ENCODE measurements around the gene MTCP1. TPM values are rescaled to one million over a fixed set of nuclear protein-coding genes. Genes with fewer than 3 reads are reported as not detected.
A peak's percentile ranks its signal among the peaks of the same experiment; 100 is the strongest.

Gene MTCP1
- 1.1 and 2.4 TPM in 2 replicates for polyA plus RNA-seq
- 1.0 and 3.2 TPM in 2 replicates for polyA minus RNA-seq

DNA sequence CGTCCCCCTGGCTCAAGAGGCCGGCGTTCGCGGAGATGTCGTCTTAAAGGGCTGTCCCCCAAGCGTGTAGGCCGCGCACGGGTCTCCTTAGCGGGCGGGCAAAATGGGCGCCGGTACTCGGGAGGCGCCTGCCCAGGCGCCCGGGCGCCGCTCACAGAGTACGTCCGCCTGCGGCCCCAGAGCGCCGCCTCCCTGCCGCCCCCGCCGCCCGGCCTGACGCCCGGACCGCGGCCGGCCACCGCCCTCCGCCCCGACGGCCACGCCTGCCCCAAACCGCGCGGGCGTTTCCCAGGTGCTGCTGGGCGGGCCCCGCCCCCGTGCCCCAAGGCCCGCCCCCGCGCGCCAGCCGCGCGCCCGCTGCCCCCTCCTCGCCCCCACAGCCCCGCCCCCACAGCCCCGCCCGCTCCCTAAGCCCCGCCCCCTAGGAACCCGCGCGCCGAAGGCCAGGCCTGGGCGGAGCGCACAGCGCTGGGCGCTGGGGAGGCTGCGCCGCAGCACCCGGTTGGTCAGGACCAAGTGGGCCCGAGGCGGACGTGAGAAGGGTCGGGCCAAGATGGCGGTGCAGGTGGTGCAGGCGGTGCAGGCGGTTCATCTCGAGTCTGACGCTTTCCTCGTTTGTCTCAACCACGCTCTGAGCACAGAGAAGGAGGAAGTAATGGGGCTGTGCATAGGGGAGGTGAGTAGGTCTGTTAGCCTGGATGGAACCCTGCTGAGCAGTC, at the start of gene MTCP1, which contains the start of the genes BRCC3 and CMC4:
TSS of gene MTCP1 (minus strand) at position 162 of the 719 bp plus-strand sequence. CDS start 5,126 bp downstream, outside the sequence.
TSS of gene BRCC3 (plus strand) at position 534 of the 719 bp plus-strand sequence. CDS start at position 554, 20 bp downstream.
TSS of gene CMC4 (minus strand) at position 162 of the 719 bp plus-strand sequence. CDS start 7,113 bp downstream, outside the sequence.
- peak within 1 kb of the TSS; percentile 69 for H2AFZ ChIP-seq (ENCODE audit: low read depth, low read length)
- H3K27ac ChIP-seq (ENCODE audit: low read length), result peak within 1 kb of the TSS; percentile 71
- H3F3A ChIP-seq (ENCODE audit: insufficient read depth, low read length, poor library complexity, severe bottlenecking), result no peaks in the 10 kb centered on the region
- H3K9me3 ChIP-seq (ENCODE audit: low read length), result no peaks in the 10 kb centered on the region
- H3K9ac ChIP-seq (ENCODE audit: low read length), result peak within 1 kb of the TSS; percentile 75
- H3K27me3 ChIP-seq (ENCODE audit: insufficient read depth, low read depth, low read length), result no peaks in the 10 kb centered on the region
- peaks cover 3% of the 10 kb centered on the region for H3K79me2 ChIP-seq (replicated peaks; ENCODE audit: insufficient read depth, low read length)
- H3K4me3 ChIP-seq (ENCODE audit: low read length), result peak within 1 kb of the TSS; percentile 76
- no peaks in the 10 kb centered on the region for H3K9me2 ChIP-seq (ENCODE audit: insufficient read depth, low read length)
- no peaks in the 10 kb centered on the region for H4K20me1 ChIP-seq (ENCODE audit: insufficient read depth)
- no peaks in the 10 kb centered on the region for H3K36me3 ChIP-seq (ENCODE audit: insufficient read depth, low read length)
- peak within 1 kb of the TSS; percentile 76 for H3K4me2 ChIP-seq (ENCODE audit: low read length)
- TF ChIP-seq MXI1 (conservative IDR thresholded peaks at IDR 0.05; ENCODE audit: poor library complexity, severe bottlenecking) (peak; percentile 49), SMC3 (conservative IDR thresholded peaks at IDR 0.05; ENCODE audit: poor library complexity) (no peak), RAD21 (conservative IDR thresholded peaks at IDR 0.05) (no peak), TAF1 (IDR thresholded peaks at IDR 0.05; ENCODE audit: low read depth) (peak; percentile 54), POLR2AphosphoS5 (IDR thresholded peaks at IDR 0.05) (peak; percentile 70), EZH2 (IDR thresholded peaks at IDR 0.05; ENCODE audit: borderline replicate concordance, insufficient read depth, low read length, poor library complexity, severe bottlenecking) (no peak)
- TF ChIP-seq, protein P1, sequence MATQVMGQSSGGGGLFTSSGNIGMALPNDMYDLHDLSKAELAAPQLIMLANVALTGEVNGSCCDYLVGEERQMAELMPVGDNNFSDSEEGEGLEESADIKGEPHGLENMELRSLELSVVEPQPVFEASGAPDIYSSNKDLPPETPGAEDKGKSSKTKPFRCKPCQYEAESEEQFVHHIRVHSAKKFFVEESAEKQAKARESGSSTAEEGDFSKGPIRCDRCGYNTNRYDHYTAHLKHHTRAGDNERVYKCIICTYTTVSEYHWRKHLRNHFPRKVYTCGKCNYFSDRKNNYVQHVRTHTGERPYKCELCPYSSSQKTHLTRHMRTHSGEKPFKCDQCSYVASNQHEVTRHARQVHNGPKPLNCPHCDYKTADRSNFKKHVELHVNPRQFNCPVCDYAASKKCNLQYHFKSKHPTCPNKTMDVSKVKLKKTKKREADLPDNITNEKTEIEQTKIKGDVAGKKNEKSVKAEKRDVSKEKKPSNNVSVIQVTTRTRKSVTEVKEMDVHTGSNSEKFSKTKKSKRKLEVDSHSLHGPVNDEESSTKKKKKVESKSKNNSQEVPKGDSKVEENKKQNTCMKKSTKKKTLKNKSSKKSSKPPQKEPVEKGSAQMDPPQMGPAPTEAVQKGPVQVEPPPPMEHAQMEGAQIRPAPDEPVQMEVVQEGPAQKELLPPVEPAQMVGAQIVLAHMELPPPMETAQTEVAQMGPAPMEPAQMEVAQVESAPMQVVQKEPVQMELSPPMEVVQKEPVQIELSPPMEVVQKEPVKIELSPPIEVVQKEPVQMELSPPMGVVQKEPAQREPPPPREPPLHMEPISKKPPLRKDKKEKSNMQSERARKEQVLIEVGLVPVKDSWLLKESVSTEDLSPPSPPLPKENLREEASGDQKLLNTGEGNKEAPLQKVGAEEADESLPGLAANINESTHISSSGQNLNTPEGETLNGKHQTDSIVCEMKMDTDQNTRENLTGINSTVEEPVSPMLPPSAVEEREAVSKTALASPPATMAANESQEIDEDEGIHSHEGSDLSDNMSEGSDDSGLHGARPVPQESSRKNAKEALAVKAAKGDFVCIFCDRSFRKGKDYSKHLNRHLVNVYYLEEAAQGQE (IDR thresholded peaks at IDR 0.05; ENCODE audit: borderline replicate concordance), result no peak

- Histone ChIP-seq H3K9me3 (ENCODE audit: low read length) (no peaks in the 10 kb centered on the region), H3F3A (ENCODE audit: insufficient read depth, low read length, poor library complexity, severe bottlenecking) (no peaks in the 10 kb centered on the region), H3K79me2 (replicated peaks; ENCODE audit: insufficient read depth, low read length) (no peaks in the 10 kb centered on the region), H3K27me3 (ENCODE audit: insufficient read depth, low read depth, low read length) (no peaks in the 10 kb centered on the region), H3K9me2 (ENCODE audit: insufficient read depth, low read length) (no peaks in the 10 kb centered on the region), H3K9ac (ENCODE audit: low read length) (no peak overlapping the region), H3K27ac (ENCODE audit: low read length) (no peak overlapping the region), H3K36me3 (ENCODE audit: insufficient read depth, low read length) (no peaks in the 10 kb centered on the region), H4K20me1 (ENCODE audit: insufficient read depth) (no peaks in the 10 kb centered on the region), H2AFZ (ENCODE audit: low read depth, low read length) (no peak overlapping the region), H3K4me3 (ENCODE audit: low read length) (no peak overlapping the region), H3K4me2 (ENCODE audit: low read length) (no peak overlapping the region)
- TF ChIP-seq RAD21 (conservative IDR thresholded peaks at IDR 0.05) (no peak), SMC3 (conservative IDR thresholded peaks at IDR 0.05; ENCODE audit: poor library complexity) (no peak), EP300 (conservative IDR thresholded peaks at IDR 0.05; ENCODE audit: poor library complexity, severe bottlenecking) (no peak), MXI1 (conservative IDR thresholded peaks at IDR 0.05; ENCODE audit: poor library complexity, severe bottlenecking) (no peak), POLR2AphosphoS5 (IDR thresholded peaks at IDR 0.05) (no peak), TAF1 (IDR thresholded peaks at IDR 0.05; ENCODE audit: low read depth) (no peak), EZH2 (IDR thresholded peaks at IDR 0.05; ENCODE audit: borderline replicate concordance, insufficient read depth, low read length, poor library complexity, severe bottlenecking) (no peak)
- TF ChIP-seq, protein P2, sequence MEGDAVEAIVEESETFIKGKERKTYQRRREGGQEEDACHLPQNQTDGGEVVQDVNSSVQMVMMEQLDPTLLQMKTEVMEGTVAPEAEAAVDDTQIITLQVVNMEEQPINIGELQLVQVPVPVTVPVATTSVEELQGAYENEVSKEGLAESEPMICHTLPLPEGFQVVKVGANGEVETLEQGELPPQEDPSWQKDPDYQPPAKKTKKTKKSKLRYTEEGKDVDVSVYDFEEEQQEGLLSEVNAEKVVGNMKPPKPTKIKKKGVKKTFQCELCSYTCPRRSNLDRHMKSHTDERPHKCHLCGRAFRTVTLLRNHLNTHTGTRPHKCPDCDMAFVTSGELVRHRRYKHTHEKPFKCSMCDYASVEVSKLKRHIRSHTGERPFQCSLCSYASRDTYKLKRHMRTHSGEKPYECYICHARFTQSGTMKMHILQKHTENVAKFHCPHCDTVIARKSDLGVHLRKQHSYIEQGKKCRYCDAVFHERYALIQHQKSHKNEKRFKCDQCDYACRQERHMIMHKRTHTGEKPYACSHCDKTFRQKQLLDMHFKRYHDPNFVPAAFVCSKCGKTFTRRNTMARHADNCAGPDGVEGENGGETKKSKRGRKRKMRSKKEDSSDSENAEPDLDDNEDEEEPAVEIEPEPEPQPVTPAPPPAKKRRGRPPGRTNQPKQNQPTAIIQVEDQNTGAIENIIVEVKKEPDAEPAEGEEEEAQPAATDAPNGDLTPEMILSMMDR (IDR thresholded peaks at IDR 0.05; ENCODE audit: poor library complexity, severe bottlenecking), result no peak
- TF ChIP-seq, protein P1 (IDR thresholded peaks at IDR 0.05; ENCODE audit: borderline replicate concordance), result no peak
Observed at GRCh38 chrX:155115174-155115819, 44.4 kb upstream of the MTCP1 start.

Data from neural cell (in vitro differentiated cells).